IPS DF 19.7 (cell line): Measurements from ENCODE around the gene ERICH2.

Experiments used
- DNase-seq: peaks from one replicate; pipeline ENCODE4 v3.0.0-alpha.2; 2013; ENCODE audit warnings: low read depth, low spot score

Gene ERICH2

DNA sequence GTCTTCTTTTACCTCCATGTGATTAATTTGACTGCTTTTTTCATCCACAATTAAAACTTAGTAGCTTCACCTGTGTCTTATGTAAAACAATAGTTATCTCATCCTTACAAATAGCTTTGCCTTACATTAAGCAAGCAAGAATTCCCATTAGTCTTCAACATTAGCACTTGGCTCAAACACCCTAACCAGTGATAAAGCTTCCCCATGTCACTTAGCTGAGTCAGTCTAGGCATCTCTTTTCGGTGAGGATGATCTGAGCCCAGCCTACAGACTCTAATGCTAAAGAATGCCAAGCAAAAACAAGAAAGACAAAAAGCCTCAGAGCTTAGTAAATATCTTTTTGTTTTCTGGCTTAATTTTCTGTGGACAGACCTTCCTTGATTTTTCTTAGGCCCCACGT lies 72.6 kb downstream of the ERICH2 start:
- DNase-seq, result no peak

DNA sequence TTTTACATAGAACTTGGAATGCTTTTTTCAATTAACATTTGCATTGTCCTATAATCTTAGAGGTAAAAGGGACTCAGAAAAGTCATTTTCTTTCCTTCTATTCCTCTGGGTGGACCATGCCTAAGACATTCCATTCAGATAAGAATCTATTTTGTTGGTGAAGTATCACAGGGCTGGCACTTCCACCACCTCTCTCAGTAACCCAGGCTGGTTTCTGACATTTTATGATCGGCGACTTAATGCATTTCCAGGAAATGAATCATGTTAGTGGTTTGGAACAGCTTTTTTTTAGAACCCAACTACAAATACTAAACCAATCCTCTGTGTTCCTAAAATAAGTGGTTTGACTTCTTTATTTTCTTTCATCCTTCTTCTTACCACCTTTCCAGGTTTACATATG lies 73.5 kb downstream of the ERICH2 start:
- no peak for DNase-seq

DNA sequence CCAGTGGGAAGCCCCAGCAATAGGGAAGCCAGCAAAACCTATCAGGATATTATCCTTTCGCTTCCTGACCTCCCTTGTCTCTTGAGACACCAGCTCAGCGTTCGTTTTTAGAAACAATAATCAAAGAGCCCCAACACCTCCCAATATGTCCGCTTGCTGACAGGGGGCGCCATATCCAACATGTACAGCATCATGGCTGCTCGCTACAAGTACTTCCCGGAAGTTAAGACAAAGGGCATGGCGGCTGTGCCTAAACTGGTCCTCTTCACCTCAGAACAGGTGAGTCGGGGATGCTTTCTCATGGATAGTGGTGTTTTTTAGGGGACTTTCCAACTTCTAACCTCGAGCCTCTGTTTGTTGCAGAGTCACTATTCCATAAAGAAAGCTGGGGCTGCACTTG lies 75.2 kb downstream of the ERICH2 start:
- no peak for DNase-seq

DNA sequence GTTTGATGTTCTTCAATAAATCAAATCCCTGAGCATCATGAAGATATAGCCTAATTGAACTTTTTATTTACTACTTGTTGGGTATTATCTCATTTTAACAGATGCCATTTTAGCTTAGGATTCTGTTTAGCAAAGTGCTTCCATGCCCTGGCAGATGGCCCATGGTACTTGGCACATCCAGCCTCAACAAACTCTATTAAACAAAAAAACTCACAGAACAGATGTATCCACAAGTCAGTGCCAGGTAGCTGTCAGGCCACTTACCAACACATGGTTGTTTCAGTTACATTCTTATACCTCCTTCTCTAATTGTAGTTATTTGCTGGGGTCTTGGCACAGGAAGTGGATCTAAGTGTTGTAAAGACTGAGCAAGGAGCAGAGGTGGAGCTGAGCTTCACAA lies 76.1 kb downstream of the ERICH2 start:
- DNase-seq, result no peak

DNA sequence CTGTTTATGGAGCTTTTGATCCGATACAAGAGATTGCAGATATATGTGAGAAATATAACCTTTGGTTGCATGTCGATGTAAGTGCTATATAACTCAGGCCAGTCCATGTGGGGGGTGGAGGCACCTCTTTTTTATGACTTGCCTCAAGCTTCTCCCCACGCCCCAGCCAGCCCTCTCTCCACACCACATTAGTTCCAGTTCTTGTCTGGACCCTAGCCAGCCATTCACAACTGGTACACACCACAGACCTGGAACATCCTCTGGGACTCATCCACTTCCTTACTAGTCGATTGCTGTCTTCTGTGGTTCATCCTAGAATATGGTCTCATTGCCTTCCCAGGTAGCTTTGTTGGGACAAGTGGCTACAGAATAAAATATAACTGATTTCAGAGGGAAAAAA lies 77.5 kb downstream of the ERICH2 start:
- no peak for DNase-seq
